Heart left ventricle (tissue), 13 donors: Measurements from ENCODE around the gene IRF2.

Experiments
- CTCF ChIP-seq, 12 donors: fragments of 200-600 bp; sonication (generic) in 4 of 12; IDR thresholded peaks; one replicate each; pipeline versions ENCODE4 v1.5.0 to v1.8.0; 2018 to 2022; ENCODE audit warnings: antibody characterized with exemption in 12 of 12, mild to moderate bottlenecking in 5 of 12
- POLR2A ChIP-seq, 2 donors: fragments of 450-650 bp; IDR thresholded peaks; one replicate each; pipeline ENCODE4 v1.6.1; 2017; ENCODE audit warnings: antibody characterized with exemption in 2 of 2, mild to moderate bottlenecking in 2 of 2, moderate library complexity in 2 of 2
- donor health status: ischemic (EF 13 %, LVEDD 7.1; RV severe dilation, severe dysfunction).
- donor health status: DM: no; HTN: yes; CAD: no.
- donor health status: DM: no; HTN: no; CAD: no.
- donor health status: ischemic (EF 25% LVEDD 6.9; RV normal size, moderate dysfunction).
- donor health status: ischemic (EF 25% LVEDD 5.7; RV mildly dilated, moderate dysfunction).
- donor health status: ischemic (EF 35%, LVEDD 5.7; RV mildly dilated, moderate dysfunction).
- donor health status: nonischemic (EF 11% LVEDD 7.7; RV severe dilation, severe dysfunction).
- donor health status: DM: yes; HTN: yes; CAD: no.
- donor health status: PGD.
- donor health status: ischemic (EF 29% LVEDD 5.4; RV normal size, mild dysfunction).
- donor health status: nonischemic (EF 23%, LVEDD 6.1; RV moderate dilation, normal function).

DNA sequence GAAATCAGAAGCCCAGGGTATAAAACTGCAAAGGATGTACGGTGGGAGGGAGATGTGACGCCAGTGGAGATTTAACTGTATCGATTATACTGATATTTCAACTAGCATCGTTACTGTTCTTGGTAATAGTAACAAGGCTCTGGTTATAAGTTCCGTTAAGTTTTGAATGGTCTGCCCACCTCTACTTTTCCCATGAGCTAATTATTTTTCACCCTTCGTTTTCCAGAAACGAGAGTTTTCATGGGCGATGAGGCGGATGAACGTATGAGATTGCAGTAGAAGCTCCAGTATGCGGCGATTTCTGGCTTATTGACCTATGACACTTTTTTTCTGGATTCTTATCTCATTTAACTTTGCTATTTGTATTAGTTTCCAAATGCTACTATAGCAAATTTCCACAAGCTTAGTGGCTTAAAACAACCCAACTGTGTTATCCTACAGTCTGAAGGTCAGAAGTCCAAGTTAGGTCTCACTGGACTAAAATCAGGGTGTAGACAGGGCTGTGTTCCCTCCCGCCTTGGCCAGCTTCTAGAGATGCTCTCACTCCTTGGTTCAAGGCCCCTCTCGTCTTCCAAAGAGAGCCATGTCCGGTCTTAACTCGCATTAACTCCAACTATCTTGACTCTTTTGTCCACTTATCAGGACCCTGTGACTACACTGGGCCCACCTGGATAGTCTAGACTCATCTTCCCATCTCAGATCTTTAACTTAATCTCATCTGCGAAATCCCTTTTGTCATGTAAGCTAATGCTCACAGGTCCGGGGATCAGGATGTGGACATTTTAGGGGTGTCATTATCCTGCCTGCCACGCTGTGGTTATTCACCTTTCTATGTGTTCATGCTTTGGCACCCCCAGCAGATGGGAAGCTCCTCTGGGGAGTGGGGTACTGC, 122.5 kb downstream of the IRF2 start:
- TF ChIP-seq CTCF (IDR thresholded peaks at IDR 0.05) (no peak), POLR2A (IDR thresholded peaks at IDR 0.05) (no peak)
